ENCODE results near the gene PARP4. TPM values are rescaled to one million over a fixed set of nuclear protein-coding genes. Genes with fewer than 3 reads are reported as not detected.
"Not testable (repeated sequence)": the region's sequence is repeated elsewhere in the genome, so short reads cannot be mapped to it uniquely, and the experiment has no call there.

The PARP4 gene
- total and polyA plus RNA-seq, 2 of the 13 experiments (the other 11 are each of a cell fraction or from before 2014, with no cell fraction given) = 40.5 to 42.6 TPM

GRCh38 chr13:24450530-24450929 is 62.0 kb downstream of the PARP4 start (continued):
- TF ChIP-seq MTF2 (CRISPR knock-in tag; IDR thresholded peaks at IDR 0.05; ENCODE audit: borderline replicate concordance) = no peak
- no peak for TF ChIP-seq ZNF616 (CRISPR knock-in tag; IDR thresholded peaks at IDR 0.05; ENCODE audit: low read depth)
- TF ChIP-seq ZBTB40 (IDR thresholded peaks at IDR 0.05) = no peak
- TF ChIP-seq ZBTB40 (CRISPR knock-in tag; IDR thresholded peaks at IDR 0.05) = no peak
- no peak for TF ChIP-seq ZNF740 (CRISPR knock-in tag; IDR thresholded peaks at IDR 0.05)
- TF ChIP-seq ARNT (IDR thresholded peaks at IDR 0.05) = no peak

- DNase-seq (ENCODE audit: low spot score); POLR2A ChIA-PET; H3K27me3 ChIP-seq (ENCODE audit: control insufficient read depth in 1 of 2, insufficient read depth in 2 of 2, low read length in 2 of 2); BruUV-seq (replicated peaks); H2AFZ ChIP-seq (ENCODE audit: low read length); CTCF ChIA-PET (ENCODE audit: low intra/inter-chr PET ratio, low total read pairs); H3K27ac ChIP-seq (ENCODE audit: extremely low read length, insufficient read depth, low read length); FAIRE-seq; H3K4me1 ChIP-seq (ENCODE audit: insufficient read depth, low read length); H3K9ac ChIP-seq (ENCODE audit: insufficient read depth, low read depth, low read length); H3K9me3 ChIP-seq (ENCODE audit: low read length); intact Hi-C loops (cut with micrococcal nuclease; ENCODE audit: unreplicated experiment); H3K4me2 ChIP-seq (ENCODE audit: low read depth, low read length); H3K4me3 ChIP-seq (replicated peaks in 1 of 3; ENCODE audit: insufficient read depth in 1 of 3, low read depth in 2 of 3, low read length in 3 of 3); H3K79me2 ChIP-seq (ENCODE audit: insufficient read depth, low read length); ATAC-seq; in situ Hi-C loops (cut with HindIII; ENCODE audit: extremely low pct_ligation_motif_present, low pct_unique_long_range_greater_than_20kb); H4K20me1 ChIP-seq (ENCODE audit: insufficient read depth, low read length): not testable (repeated sequence)
- WGBS (ENCODE audit: low lambda C conversion rate) = 98% methylated on average over 9 of the region's 9 CpGs
- H3K36me3 ChIP-seq (replicated peaks in 1 of 2; ENCODE audit: control insufficient read depth in 1 of 2, insufficient read depth in 2 of 2, low read length in 2 of 2) = peaks cover 6 to 35% of the 10 kb centered on the region in 2 experiments; a peak in 4 of 5 replicates
Measured at GRCh38 chr13:24444851-24445250, 67.7 kb downstream of the PARP4 start.
